Cortex of kidney (tissue), 1 donor: ENCODE measurements around the gene ARID1B.

Experiments
- DNase-seq: peaks from one replicate; lab custom pipeline; 2025; lab: John Stamatoyannopoulos, UW

Gene ARID1B

DNA sequence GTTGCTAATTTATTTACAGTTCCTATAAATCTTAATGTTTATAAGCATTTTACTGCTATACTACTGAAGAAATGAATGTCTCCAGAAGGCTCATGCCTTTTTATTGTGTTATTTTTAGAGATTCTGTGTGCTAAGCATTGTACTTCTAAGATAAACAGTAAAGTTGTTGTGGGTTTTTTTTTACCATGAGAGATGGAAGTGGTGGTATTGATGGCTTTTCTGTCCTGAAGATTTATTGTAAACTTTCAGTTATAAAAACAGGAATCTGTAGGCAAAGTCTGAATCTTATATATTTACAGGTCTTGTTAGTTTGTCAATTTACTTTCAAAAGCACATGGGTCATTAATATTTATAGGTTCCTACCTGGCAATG lies 299.3 kb downstream of the ARID1B start:
- no peak for DNase-seq

DNA sequence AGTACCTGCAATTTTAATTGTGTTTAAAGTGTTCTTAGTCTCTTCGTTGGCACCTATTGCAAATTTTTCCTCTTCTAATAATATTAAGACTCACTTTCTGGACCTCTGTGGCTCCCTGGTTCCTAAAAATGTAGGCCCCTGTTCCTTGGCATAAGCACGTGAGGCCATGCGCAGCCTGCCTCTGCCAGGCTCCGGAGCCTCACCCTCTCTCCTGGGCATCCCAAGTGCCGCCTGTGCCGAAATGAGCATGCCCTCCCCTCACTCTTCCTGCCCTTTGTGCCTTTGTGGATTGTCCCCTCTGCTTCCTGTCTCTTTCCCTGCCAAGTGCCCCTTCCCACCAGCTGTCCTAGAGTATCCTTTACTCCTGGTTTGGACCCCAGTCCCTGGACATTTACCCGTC lies 300.1 kb downstream of the ARID1B start:
- no peak for DNase-seq

DNA sequence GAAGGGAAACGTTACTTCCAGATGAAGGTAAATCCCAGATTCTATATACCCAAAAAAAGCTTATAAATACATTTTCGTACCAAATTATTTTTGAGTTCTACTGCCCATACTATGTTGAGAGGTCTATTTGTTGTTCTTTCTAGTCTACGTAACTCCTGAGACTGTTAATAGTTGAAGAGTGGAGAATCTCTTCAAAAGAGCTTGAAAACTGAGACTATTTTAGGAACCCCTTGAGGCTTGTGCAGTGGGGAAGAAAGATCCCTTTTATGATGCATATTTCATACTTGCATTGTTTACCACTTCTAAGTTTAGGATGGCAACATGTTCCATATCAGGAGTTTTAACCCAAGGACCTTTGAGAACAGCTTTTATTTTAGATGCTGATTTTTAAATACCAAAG lies 301.1 kb downstream of the ARID1B start:
- DNase-seq: no peak

DNA sequence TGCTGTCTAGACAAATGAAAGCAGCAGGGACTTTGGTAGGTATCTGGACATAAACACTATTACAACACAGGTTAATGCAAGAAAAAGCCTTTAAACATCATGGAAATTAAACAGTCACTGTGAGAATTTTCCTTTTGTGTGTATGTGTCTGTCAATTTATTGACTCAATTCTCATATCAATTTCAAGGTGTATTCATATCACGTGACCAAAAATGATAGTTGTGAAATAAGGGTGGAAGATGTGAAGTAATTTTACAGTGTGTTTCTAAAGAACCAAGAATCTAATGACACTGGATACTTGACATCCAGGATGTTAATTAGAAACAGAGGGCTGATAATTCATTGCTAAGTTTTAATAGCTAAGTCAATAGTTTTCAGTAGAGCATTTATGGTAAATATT lies 302.1 kb downstream of the ARID1B start:
- no peak for DNase-seq

DNA sequence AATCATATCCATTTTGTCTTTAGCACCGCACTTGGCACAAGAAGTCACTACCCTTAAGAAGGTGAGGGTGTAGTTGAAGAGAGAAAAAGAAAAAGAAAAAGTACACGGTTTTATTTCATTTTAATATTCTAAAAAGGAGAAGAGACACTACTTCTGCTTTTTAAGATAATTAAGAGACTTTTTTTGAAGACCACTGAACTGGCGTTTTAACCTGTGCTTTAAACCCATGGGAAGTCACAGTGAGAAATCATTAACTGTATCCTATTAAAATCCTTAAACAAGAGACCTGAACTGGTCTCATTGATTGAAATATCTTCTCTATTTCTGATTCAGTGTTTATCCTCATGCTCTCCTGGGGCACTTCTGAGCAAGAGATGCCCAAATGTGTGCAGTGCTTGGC lies 302.6 kb downstream of the ARID1B start:
- no peak for DNase-seq

DNA sequence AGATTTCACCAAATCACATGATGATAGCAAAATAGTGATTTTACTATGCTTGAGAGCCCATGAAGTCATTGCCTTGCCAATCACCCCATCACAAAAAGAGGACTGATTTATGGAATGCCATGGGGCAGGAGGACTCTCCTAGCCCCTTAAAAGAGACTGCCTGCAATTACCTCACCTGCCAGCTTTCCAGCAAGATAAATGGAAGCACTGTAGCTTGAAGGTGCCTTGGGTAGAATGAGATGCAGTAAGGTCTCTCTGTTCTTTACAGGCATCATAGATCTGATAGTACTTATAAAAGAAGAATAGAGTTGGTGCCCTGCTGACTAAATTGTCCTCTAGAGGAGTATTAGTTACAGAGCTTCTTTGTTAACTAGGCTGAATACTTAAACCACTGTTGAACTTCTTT lies 303.8 kb downstream of the ARID1B start:
- no peak for DNase-seq

DNA sequence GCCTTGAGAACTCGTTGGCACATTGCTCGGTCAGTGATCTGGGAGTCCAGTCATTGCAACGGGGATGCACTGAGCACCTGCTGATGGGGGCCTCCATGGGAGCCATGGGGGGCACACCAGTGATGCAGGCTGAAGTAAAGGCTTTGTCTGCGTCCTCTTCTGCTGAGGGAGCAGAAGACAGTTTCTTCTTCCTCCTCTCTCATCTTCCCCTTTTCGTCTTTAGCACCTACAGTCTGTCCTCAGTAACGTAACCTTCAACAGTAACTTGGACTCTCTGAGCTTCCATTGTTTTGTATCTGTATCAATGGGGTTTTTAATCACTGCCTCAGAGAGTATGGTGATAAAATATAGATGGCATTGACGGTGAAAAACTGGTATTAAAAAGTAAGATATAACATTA lies 306.2 kb downstream of the ARID1B start:
- DNase-seq: no peak

DNA sequence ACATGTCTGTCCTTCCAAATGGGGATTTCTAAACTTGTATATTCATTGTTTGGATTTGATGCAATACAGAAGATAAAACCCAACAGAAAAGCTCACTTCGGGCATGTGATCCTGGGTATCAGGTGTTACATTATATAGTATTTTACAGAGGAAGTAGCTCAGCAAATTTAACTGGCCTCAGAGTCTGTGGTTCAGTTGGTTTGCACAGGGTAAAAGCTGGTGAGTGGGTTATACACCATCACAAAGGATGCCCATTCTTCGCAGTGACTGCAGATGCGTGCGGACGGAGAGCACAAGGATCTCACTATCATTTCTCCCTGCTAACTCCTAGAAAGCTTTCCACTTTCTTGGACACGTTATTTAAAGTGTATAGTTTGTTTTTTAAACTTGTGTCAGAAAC lies 309.5 kb downstream of the ARID1B start:
- no peak for DNase-seq

DNA sequence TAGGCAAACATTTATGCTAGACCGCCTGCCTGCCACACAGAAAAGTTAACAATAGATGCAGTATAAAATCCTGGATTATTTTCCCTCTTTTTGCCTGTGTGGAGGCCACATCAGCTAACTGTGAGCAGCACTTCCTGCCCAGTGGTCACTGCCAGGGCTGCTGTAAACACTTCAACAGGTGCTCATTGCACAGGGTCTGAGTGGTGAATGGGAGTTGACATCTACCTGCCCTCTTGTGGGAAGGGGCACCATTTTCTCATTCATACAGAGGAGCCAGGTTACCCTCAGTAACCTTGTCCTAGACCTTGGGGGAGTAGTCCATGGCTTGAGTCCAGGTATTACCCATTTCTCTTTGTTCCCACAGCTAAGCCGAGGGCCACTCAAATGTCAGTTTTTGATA lies 310.8 kb downstream of the ARID1B start:
- no peak for DNase-seq

DNA sequence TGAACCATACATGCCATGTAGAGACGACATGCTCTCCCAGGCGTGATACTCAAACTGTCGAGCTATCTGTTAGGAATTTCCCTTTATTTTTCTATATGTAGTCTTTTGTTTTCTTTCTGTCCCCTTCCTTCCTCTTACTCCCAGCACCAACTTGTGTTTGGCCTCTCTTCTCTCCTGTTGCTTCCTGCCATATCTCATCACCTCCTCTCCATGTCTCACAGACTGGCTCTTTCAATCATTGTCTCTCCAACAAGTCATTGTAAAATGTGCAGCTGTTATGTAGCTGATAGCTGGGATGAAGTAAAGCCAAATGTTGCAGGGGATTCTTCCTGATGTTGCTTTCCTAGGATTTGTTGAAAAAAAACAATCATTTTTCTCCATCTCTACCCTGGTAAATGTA lies 311.7 kb downstream of the ARID1B start:
- no peak for DNase-seq

DNA sequence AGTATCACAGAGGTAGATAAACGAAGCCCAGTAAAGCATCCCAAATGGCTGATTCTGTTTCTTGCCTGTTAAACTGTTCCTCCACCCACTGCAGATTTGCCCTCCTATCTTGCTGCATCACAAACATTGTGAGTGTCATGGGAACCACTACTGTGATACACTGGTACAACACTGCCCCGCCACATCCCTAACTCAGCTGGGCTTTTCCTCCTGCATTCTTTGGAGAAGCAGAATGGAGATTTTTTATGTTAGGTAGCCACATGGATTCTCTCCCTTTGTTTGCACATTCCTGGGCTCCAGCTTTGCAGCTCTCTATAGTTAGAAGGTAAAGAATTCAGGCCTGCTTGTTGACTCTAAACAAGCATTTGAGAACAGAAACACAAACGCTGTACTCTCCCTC lies 312.1 kb downstream of the ARID1B start:
- no peak for DNase-seq

DNA sequence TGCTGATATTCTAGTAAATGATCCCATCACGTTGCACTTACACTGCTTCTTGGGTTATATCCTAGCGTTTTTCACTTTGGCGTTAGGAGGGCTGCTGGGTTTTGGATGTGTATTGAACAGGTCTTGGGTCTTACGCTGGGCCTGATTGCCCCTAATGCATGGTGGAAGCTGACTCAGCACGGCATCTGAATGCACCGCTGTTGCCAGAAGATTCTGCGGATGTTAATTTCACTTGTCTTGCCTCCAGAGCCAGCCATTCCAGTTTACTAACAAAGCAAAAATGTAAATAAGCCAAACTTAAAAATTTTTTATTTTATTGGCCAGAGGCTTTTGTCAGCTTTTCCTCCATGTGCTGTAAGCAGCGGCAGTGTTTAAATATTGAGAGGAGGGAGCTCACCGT lies 312.7 kb downstream of the ARID1B start:
- DNase-seq: no peak

DNA sequence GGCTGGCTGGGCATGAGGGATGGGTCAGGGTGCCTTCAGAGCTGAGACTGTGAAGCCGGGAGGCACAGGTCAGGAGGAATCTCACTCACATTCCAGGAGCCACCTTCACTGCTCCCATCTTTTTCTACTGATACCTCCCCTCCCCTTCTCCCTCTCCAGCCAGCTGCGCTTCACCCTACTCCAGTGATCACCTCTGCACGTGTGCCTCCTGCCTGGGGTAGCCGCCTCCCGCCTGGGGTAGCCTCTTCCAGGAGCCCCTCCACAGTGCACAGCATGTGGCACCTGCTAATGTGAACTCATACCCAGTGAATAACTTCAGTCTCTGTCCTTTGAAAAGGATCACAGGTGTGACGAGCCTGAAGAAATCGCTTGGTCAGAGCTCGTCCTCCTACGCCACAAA lies 313.6 kb downstream of the ARID1B start:
- no peak for DNase-seq

DNA sequence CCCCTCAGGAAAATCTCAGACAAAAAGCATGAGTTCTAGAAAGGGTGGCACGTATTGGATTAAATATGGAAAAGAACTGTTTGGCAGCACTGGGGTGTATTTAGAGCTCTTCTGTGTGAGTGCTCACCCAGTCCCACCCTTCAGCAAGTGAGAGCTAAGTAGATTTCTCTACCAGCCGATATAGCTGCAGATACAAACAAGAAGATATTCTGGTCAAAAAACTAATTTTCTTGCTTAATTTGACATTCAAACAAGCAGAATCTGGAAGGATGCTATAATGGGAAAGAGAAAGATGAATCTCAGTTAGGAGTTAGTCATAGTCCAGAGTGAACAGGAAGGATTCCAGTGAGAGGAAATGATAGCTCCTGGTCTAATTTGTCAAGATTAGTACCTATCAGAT lies 314.1 kb downstream of the ARID1B start:
- no peak for DNase-seq

DNA sequence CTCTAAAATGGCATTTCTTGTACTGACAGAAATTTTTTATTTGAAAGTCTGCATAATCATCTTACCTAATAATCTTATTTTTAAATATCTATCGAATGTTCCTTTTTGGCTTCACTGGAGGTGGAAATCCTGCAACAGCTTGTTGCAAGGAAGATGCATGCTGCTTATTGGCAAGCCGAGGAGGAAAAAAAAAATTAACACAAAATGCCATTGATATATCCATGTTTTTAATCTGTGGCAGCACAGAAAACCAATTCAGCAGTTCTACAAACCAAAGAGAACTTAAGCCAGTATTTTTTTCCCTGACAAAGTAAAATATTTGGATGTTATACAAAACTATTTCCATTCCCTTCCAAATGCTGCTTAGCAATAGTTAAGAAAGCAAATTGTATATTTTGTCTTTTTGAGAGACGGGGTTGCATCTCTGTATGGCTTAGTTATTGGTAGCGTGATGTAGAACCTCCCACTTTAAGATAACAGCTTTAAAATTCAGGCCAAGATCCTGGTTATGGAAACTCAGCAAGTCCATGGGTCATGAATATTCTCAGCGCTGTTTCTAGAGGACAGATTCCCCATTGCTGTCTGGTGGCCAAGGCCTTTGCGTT lies 314.8 kb downstream of the ARID1B start:
- DNase-seq: no peak

DNA sequence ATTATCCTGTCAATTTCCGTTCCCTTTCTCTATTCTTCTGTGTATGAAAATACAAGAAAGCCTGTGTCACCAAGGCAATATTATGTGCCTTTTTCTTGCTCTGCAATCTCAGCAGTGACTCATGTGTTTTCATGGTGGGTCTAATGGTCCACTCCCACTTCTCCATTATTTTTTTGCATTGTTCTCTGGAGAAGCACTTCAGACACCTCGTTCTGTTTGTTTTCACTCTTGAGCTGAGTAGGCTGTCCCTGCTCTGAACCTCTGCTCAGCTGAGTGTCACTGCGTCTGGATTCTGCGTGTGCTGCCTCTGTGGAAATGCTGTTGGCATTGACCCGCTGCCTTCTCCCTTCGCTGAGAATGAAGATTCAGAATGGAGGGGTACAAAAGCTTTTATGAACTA lies 315.6 kb downstream of the ARID1B start:
- no peak for DNase-seq

DNA sequence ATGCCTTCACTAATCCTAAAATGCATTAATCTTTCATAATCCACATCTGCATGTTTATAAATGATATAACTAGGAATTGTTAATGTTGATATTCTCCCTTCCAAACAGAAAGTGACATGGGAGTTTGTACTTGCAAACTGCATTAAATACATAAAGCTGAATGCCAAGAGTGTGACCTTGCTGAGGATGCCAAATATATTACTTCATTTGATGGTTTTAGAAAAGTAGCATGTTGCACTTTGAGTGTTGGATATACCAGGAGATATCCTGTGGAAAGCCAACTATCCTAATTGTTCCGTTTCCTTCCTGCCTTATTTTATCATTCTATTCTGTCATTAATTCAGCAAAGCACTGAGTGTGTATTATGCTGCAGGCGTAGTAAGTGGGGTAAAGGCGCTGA lies 316.4 kb downstream of the ARID1B start:
- DNase-seq: no peak

DNA sequence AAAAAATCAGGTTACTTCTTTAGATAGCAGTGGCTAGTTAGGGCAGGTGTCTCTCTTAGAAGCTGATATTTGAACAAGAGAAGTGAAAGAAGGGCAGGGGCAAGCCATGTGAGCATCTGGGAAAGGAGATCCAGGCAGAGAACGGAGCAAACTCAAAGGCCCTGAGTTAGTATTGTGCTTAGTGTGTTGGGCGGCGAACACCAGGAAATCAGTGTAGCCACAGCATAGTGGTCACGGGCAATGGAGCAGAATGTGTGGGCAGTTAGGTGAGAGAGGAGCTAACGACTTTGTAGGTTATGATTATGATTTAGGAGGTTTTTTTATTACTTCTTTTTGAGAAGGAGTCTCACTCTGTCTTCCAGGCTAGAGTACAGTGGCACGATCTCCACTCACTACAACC lies 316.9 kb downstream of the ARID1B start:
- no peak for DNase-seq

DNA sequence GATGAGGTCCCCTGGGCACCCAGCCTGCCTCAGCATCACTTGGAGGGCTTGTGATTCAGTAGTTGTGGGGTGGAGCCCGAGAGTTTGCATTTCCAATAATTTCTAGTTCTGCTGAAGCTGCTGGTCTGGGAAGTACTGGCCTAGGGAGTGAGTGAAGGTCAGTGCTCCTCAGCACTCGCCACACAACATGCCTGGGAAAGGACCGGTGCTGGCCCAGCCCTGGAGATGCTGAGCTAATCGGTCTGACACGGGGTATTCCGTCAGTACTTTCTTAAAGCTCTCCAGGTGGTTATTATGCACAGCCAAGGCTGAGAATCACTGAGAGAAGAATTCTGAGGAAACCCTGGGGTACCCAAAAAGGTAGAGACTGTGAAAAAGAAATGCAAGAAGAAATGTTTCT lies 317.9 kb downstream of the ARID1B start:
- no peak for DNase-seq

DNA sequence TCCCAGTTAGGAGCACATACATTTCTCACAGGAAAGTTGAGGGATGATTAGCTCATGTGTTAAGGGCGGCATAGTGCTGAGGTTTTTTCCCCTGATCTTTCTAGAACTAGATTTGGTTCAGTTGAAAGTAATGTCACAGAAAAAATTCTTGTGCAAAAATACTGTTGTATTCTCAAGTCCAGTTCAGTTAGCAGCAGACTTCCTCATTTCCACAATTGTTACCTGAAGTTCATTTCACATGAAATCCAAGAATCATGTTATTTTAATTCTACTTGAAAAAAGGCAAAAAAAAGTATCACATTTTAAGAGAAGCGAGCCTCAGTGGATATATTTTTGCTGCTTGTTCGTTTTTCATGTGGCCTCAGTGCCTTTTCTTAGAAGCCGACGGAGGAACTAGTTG lies 318.4 kb downstream of the ARID1B start:
- no peak for DNase-seq

DNA sequence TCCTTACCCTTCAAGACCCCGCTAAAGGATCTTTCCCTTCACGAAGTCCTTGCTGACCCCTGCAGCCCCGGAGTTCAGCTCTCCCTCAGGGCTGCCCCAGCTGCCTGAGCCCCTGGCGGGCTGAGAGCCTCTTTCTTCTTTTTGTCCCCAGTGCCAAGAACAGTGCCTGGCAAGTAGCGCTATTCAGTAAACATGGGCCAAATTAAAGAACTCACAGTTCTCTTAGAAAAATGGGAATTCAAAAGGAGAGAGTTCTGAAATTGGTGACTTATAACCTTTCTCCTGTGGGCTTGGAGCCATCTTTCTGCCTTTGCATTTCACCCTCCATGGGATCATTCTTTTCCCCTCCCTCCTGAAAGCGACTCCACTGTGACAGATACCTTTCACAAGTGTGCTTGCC lies 318.9 kb downstream of the ARID1B start:
- DNase-seq: no peak

DNA sequence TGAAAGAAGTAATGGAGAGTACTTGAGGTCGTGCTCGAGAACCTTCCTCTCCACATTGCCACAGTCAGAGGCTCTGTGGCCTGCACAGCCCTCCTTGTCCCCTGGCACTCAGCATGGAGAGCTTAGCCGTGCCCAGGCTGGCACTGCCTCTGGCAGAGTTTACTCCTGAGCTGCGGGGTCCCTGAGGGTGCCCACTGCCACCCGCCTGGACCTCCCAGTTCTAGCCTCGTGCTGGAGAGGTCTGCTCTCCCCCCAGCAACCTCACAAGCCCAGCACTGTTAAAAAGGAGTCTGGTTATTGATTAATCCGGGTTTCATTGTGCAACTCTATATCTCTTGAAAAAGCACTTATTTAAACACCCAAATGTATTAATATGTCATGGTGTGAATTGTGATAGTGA lies 319.3 kb downstream of the ARID1B start:
- DNase-seq: no peak

DNA sequence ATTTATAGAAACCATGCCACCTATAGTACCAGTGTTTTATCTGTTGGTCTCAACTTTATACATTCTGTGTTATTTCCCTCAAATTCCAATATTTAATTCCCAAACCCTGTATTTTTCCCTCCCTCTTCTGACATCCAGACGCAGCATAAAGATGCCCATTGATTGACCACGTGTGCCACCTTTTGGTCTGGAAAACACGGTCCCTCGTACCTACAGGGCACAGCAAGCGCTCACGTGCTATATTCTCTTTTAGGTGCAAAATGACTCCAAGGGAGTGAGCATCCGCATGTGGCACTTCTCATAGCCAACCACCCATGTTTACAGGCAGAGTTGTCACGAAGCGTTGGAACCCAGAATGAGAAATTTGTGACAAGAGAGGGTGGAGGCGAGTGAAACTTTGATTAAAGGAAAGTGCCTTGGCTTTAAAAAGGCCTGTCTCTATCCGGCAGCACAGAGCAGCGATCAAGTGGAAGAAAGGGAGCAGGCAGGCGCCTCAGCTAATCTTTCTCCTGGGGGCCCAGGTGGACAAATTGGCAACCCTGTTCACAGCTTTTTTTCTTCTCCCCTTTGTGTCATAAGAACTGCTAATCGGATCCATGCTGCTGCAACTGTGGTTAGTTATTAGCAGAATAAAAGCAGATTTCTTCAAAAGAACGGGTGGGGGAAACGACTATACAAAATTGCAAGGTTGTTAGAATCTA lies 320.2 kb downstream of the ARID1B start:
- DNase-seq: no peak

DNA sequence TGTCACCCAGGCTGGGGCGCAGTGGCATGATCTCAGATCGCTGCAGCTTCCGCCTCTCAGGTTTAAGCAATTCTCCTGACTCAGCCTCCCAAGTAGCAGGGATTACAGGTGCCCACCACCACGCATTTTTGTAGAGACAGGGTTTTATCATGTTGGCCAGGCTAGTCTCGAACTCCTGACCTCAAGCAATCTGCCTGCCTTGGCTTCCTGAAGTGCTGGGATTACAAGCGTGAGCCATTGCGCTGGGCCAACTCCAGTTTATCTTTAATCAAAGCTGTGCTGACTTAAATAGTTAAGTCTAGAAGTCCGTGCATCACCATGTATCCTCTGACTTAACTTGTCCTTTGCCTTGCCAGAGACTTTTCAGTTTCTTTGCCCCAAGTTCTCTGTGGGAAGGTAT lies 321.8 kb downstream of the ARID1B start:
- no peak for DNase-seq
